LNCaP clone FGC (cell line): ENCODE data around the gene OTOR.

Source experiments
- DNase-seq: peaks from one replicate; pipeline ENCODE4 v3.0.0-alpha.2; 2011; ENCODE audit warnings: low read depth
- H3K4me3 ChIP-seq: 2 replicates; pipeline ENCODE4 v1.5.1; 2011; ENCODE audit warnings: mild to moderate bottlenecking, low read depth, low read length, control low read depth
- CTCF ChIP-seq: IDR thresholded peaks from 2 replicates; pipeline ENCODE4 v1.5.1; 2012; ENCODE audit warnings: mild to moderate bottlenecking; ENCODE audit not compliant: control insufficient read depth, insufficient read depth; ENCODE audit errors: extremely low read depth

Gene OTOR

GRCh38 chr20:16729080-16729479, 19.1 kb upstream of the OTOR start:
- peak overlapping the region; percentile 100 for H3K4me3 ChIP-seq
- no peak for DNase-seq
- TF ChIP-seq CTCF, result no peak

GRCh38 chr20:16729565-16730460, 18.3 kb upstream of the OTOR start, which contains the start of gene SNRPB2:
Gene SNRPB2 (plus strand): TSS chr20:16730026. CDS start chr20:16731703, 1,677 bp downstream.
- peak; percentile 89 for DNase-seq
- H3K4me3 ChIP-seq, result peak within 1 kb of the TSS; percentile 100
- no peak for TF ChIP-seq CTCF

- TF ChIP-seq CTCF, result no peak
- no peak overlapping the region for H3K4me3 ChIP-seq
- DNase-seq, result no peak
Measured at GRCh38 chr20:16732506-16733152, 15.5 kb upstream of the OTOR start.

- no peak overlapping the region for H3K4me3 ChIP-seq
- DNase-seq, result peak; percentile 83
- TF ChIP-seq CTCF, result no peak
Measured at GRCh38 chr20:16740365-16741072, 7.6 kb upstream of the OTOR start.

- TF ChIP-seq CTCF, result no peak
- H3K4me3 ChIP-seq, result no peak overlapping the region
- no peak for DNase-seq
Measured at GRCh38 chr20:16744178-16744807, 3.9 kb upstream of the OTOR start.

GRCh38 chr20:16745204-16745603, 3.0 kb upstream of the OTOR start:
- TF ChIP-seq CTCF, result no peak
- DNase-seq, result no peak
- H3K4me3 ChIP-seq, result no peak overlapping the region
